ENCODE measurements around the gene TBC1D9.

TBC1D9 gene

GRCh38 chr4:140617499-140618248, 138.5 kb downstream of the TBC1D9 start:
- no peak for DNase-seq (ENCODE audit: low spot score)

DNA sequence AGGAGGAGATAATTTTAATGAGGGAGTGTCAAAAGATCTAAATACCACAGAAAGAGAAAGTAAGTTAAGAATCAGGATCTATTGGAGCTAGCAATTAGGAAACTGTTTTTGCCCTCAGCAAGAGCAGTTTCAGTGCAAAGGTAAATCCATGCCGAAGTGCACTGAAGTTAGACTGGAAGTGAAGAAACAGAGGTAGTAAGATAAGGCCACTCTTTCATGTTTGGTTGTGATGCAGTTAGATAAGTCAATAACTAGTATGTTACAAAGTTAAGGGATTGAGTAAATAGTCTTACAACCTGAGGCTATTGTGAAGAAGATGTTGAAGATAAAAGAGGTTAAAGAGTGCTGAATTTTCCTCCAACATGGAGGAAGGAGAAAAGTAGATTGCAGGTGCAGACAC, 140.7 kb downstream of the TBC1D9 start:
- DNase-seq (ENCODE audit: low spot score), result no peak

DNA sequence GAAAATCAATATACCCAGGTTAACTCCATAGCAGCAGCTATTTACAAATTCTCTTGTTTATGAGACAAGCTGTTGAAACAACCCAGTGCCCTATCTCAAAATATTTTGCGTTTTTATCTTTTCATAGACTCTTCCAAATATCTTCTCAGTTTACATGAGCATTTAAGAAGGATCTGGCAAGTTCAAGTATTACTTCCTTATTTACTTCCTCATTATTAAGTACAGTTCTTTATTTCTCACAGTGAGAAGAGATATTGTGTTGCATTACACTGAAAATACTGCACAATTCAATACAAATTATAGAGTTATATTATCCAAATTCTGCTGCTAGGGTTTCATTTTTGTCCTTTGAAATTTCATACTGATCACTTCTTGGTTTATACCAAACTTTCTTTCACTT, 143.8 kb downstream of the TBC1D9 start:
- DNase-seq (ENCODE audit: low spot score), result no peak

DNA sequence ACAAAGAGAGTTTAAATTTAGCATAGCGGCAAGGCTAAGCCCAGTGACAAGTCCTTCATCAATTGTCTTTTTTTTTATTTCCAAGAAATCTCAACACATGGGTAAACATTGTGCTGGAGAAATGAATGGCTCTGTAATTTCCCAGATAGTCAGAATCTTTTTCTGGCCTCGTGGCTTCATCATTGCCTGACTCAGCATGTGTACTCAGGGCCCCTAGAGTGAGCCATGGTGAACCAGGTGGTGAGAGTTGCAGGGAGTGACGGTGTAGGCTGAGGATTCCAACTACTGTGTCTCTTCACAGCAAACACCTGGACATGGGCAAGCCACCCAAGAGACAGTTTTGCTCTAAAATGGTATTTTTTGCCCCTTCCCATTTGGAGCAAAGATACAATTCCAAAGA, 144.3 kb downstream of the TBC1D9 start:
- no peak for DNase-seq (ENCODE audit: low spot score)

DNA sequence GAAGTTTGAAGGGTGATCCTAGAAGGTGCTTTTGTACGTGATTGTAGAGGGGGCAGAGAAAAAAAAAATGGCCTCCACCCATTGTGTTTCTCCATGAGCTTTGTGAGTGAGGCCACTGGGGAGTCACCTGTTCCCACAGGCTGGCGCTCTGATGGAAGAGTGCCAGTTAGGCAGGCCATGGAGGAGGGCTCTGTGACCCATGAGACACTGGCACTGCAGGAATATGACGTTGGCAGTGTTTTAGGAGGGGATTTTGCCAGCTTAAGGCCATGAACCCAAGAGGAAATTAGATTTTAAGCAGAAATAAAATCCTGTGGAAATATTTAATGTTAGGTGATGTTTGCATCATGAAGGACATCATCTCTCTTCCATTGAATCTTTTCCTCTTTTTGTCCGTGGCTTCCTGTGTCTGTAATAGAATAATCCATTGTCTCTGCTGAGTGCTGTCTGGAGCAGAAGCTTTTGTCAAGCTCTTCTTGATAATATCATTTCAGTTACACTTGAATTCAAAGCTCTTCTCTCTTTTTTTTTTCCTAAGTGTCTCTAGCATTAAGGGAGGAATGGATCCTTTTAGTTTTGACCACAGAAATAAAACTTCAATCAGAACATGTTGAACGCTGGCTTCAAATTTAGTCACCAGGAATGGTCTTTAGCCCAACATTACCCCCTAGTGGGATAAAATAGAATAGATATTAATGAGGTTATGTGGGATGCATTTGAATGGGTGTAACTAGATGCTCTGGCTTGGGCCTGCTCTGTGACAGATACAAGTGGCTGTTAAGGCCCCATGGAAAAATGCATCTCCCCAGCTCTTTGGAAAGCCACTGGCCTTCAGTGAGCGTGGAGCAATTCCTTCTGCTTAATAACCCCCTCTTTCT, 146.4 kb downstream of the TBC1D9 start:
- peak; percentile 43 for DNase-seq (ENCODE audit: low spot score)

DNA sequence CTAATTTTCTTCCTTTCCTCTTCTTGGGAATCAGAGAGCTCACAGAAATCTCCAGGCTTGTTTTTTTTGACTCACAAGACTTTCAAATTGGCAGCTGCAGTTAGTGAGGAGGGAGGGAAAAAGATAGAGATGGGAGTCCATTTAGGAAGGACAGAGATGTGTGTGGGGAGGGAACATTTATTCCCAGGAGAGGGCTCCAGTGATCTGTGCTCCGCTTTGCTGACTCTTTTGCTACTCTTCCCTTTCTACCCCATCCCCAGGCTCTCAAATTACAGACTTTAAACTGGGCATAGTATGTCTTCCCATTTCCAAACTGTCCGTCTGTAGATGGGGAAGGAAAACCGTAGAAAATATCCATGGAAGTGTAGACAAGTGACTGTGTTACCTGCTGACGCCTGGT, 148.3 kb downstream of the TBC1D9 start:
- DNase-seq (ENCODE audit: low spot score), result no peak

GRCh38 chr4:140604544-140604943, 151.6 kb downstream of the TBC1D9 start:
- no peak for DNase-seq (ENCODE audit: low spot score)

- DNase-seq (ENCODE audit: low spot score), result no peak
These were observed 152.9 kb downstream of the TBC1D9 start for GRCh38 chr4:140603286-140603685.

- no peak for DNase-seq (ENCODE audit: low spot score)
These were observed 153.5 kb downstream of the TBC1D9 start for GRCh38 chr4:140602714-140603113.

DNA sequence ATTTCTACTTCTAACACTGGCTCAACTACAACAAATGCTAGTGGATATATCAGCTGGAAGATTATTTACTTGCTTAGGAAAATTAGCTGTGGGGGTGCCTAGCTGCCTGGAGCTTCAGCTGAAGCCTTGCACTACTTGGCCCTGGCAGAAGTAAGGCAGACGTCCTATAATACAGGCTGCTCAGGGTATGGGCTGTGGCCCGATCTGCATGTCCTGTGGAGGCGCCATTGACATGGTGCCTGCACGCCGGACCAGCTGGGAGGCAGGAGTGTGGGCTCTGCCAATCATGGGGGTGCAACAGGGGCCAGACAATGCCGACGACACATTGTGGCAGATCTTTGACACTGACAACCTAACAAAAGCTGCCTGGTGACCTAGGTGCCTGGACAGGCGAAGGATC, 155.8 kb downstream of the TBC1D9 start:
- DNase-seq (ENCODE audit: low spot score), result no peak

- peak; percentile 4 for DNase-seq (ENCODE audit: low spot score)
These were observed 161.1 kb downstream of the TBC1D9 start for GRCh38 chr4:140595065-140595464.

DNA sequence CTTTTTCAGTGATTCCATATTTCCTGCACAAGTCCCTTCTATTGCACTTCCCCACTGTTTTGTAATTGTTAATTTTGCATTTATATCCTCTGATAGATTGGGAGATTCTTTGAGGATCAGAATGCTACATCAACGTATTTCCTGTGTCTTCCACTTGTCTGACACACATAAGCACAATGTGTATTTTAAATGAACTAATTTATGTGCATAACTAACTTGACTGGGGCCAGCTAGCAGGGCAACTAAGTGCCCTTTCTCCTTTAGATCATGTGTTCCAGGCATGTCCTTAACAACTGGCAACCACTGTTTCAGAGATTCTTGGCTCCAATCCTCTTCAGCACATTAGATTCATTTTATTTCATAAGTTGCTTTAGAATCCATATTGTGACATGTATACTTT, 171.7 kb downstream of the TBC1D9 start:
- DNase-seq (ENCODE audit: low spot score), result no peak

DNA sequence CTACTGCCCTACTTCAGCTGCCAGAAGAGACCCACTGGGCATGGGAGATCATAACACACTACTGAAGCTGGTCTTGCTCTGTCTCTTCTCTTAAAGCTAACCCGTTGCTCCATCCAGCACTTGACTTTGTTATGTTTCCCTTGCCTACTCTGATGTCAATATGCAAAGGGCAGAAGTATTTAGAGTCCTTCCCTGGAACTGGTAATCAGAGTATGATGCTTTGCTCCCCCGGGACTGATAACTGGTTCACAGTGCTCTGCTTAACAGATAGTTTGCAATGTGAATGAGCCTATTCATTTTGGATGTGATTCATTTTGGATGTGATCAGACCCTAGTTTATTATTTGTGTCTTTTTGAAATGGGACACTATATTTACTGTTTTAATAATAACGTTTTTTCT, 175.1 kb downstream of the TBC1D9 start:
- no peak for DNase-seq (ENCODE audit: low spot score)

- DNase-seq (ENCODE audit: low spot score), result no peak
These were observed 176.9 kb downstream of the TBC1D9 start for GRCh38 chr4:140579278-140579677.

DNA sequence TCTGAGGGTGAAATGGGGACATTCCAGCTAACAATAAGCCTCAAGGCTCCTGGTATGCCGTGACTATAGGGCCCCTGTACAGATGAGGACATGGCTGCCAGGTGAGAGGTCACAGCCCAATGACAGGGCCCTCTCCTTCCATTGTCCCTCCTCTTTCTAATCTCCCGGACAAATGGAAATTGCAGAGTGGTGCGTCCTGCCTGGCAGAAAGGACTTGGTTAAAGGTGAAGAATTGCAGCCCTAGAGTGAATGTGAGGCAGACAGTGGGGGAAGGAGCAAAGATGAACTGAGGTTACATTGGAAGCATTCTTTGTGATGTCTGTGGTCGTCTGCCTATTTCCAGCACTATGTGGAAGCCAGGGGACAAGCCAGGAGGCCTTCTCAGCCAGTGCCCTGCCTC, 180.7 kb downstream of the TBC1D9 start:
- no peak for DNase-seq (ENCODE audit: low spot score)

GRCh38 chr4:140571620-140572019, 184.6 kb downstream of the TBC1D9 start:
- DNase-seq (ENCODE audit: low spot score), result no peak
